ENCODE data around the gene SEMA3A. TPM values are rescaled to one million over a fixed set of nuclear protein-coding genes. Genes with fewer than 3 reads are reported as not detected.

SEMA3A gene
- total RNA-seq, 1 donor from 2014 or later, result 77.1 TPM

DNA sequence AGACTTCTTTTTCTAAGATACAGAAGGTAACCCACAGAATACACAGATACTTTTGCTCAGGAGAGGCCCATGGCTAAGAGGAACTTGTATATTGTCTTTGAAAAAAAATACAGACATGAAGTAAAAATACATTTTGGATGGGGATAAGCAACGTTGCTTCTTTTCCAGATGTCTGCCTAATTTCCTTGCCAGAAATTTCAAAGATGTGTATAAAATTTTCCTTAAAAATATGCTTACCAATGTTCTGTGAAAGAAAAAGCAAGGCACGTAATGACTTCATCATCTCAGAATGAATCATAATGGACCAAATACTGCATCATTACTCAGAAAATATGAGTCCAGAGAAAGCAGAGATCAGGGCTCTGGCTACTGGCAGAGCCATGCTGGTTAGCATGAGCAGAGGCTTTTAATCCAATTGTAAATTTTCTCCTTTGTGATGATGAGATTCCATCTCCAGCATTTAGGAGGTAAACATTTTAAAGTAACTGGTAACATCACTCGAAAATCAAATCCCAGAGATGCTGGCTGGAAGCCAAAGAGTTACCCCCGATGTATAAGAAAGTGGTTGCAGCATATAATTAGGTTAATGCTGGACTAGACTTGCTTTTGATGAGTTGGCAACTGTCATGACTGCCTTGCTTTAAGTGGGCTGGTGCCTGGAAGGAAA is 272.5 kb downstream of the SEMA3A start:
- TF ChIP-seq, protein P1, sequence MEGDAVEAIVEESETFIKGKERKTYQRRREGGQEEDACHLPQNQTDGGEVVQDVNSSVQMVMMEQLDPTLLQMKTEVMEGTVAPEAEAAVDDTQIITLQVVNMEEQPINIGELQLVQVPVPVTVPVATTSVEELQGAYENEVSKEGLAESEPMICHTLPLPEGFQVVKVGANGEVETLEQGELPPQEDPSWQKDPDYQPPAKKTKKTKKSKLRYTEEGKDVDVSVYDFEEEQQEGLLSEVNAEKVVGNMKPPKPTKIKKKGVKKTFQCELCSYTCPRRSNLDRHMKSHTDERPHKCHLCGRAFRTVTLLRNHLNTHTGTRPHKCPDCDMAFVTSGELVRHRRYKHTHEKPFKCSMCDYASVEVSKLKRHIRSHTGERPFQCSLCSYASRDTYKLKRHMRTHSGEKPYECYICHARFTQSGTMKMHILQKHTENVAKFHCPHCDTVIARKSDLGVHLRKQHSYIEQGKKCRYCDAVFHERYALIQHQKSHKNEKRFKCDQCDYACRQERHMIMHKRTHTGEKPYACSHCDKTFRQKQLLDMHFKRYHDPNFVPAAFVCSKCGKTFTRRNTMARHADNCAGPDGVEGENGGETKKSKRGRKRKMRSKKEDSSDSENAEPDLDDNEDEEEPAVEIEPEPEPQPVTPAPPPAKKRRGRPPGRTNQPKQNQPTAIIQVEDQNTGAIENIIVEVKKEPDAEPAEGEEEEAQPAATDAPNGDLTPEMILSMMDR (conservative IDR thresholded peaks at IDR 0.05), result no peak
- Mint-ChIP-seq H3K4me1 (ENCODE audit: unreplicated experiment) (peaks cover 15% of the 10 kb centered on the region), H3K36me3 (peaks cover 2% of the 10 kb centered on the region), H3K4me3 (no peak overlapping the region), H3K27me3 (no peaks in the 10 kb centered on the region), H3K27ac (no peak overlapping the region), H3K9me3 (peaks cover 3% of the 10 kb centered on the region)
- DNase-seq (ENCODE audit: extremely low spot score, unreplicated experiment), result no peak

DNA sequence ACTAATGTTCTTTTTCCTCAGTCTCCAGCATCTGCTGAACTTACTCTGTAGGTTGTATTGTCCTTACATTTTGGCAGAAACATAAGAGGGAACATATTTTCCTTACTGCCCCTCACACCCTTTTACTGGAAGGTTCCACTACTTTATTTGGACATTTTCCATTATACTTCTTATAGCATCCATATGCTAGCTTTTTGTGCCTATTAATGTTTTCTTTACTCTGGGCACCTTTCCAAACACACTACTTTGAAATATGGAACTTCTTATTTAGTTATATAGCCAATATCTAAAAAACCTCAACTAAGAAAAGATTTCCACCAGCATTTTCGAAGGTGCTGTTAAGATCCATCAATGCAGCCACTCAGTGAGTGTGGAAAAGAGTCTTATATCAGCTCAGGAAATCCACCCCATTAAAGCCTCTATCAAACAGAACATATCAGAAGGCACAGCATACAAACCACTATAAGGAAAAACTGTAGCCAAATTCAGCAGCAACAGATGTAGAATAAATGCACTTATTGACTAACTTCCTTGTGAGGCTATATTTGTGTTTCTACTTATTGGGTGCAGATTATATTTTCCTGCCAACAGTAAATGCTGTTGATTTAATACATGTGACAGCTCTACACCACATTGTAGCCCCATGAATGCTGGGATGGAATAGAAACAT is 273.2 kb downstream of the SEMA3A start:
- TF ChIP-seq, protein P1 (conservative IDR thresholded peaks at IDR 0.05), result no peak
- Mint-ChIP-seq H3K4me3 (no peak overlapping the region), H3K27me3 (no peaks in the 10 kb centered on the region), H3K27ac (no peak overlapping the region), H3K36me3 (peaks cover 4% of the 10 kb centered on the region), H3K9me3 (peaks cover 5% of the 10 kb centered on the region), H3K4me1 (ENCODE audit: unreplicated experiment) (peaks cover 12% of the 10 kb centered on the region)
- no peak for DNase-seq (ENCODE audit: extremely low spot score, unreplicated experiment)

DNA sequence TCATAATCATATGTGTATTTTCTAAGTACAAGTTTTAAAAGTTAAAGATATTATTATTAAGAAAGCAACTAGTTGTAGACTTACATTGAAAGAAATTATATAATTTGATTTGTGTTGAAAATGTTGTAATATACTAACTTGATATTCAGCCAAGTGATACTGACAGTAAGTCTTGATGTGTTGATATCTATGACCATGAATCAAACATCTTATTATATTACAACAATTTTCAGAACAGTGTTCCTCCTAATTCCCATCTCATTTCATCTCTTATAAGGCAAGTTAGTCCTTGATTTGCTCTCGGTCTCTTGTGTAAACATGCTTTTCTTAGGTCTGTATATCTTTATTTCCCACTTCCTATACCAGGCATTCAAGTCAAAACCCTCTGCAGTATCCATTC is 276.4 kb downstream of the SEMA3A start:
- no peak overlapping the region for H3K27ac Mint-ChIP-seq
- no peak overlapping the region for H3K4me3 Mint-ChIP-seq
- H3K4me1 Mint-ChIP-seq (ENCODE audit: unreplicated experiment), result peaks cover 12% of the 10 kb centered on the region
- no peaks in the 10 kb centered on the region for H3K27me3 Mint-ChIP-seq
- TF ChIP-seq, protein P1 (conservative IDR thresholded peaks at IDR 0.05), result no peak
- H3K9me3 Mint-ChIP-seq, result peaks cover 8% of the 10 kb centered on the region
- peaks cover 4% of the 10 kb centered on the region for H3K36me3 Mint-ChIP-seq
- DNase-seq (ENCODE audit: extremely low spot score, unreplicated experiment), result no peak

DNA sequence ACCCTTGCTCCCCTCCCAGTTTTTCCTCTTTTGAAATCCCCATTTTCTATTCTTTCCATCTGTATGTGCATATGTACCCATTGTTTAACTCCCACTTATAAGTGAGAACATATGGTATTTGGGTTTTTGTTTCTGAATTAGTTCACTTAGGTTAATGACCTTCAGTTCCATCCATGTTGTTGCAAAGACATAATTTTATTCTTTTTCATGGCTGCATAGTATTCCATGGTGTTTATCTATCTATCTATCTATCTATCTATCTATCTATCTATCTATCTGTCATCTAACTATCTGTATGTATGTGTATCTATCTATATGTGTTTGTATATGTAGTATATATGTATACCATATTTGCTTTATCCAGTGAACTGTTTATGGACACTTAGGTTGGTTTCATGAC is 281.4 kb downstream of the SEMA3A start:
- H3K4me1 Mint-ChIP-seq (ENCODE audit: unreplicated experiment), result peaks cover 3% of the 10 kb centered on the region
- TF ChIP-seq, protein P1 (conservative IDR thresholded peaks at IDR 0.05), result no peak
- peaks cover 4% of the 10 kb centered on the region for H3K36me3 Mint-ChIP-seq
- H3K9me3 Mint-ChIP-seq, result peaks cover 10% of the 10 kb centered on the region
- H3K27me3 Mint-ChIP-seq, result no peaks in the 10 kb centered on the region
- H3K4me3 Mint-ChIP-seq, result no peak overlapping the region
- DNase-seq (ENCODE audit: extremely low spot score, unreplicated experiment), result no peak
- H3K27ac Mint-ChIP-seq, result no peak overlapping the region

DNA sequence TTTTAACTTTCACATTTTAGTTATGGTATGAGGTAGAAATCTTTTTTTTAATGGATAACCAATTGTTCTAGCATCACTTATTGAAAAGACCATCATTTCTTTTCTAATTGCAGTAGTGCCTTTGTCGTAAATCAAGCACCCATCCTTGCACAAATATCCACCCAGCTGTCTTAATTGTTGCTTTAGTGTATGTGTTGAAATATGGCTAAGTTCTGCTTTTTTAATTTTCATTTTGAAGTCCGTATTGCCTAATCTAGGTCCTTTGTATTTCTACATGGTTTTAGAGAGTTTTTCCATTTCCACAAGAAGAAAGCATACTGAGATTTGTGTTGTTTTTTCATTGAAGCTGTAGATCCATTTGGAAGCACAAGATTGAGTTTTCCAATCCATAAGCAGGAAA is 286.1 kb downstream of the SEMA3A start:
- no peak for DNase-seq (ENCODE audit: extremely low spot score, unreplicated experiment)
- H3K9me3 Mint-ChIP-seq, result peaks cover 5% of the 10 kb centered on the region

More for the DNA sequence above, 286.1 kb downstream of the SEMA3A start:
- H3K4me1 Mint-ChIP-seq (ENCODE audit: unreplicated experiment), result peaks cover 19% of the 10 kb centered on the region
- H3K27me3 Mint-ChIP-seq, result no peaks in the 10 kb centered on the region
- TF ChIP-seq, protein P1 (conservative IDR thresholded peaks at IDR 0.05), result no peak
- no peak overlapping the region for H3K27ac Mint-ChIP-seq
- no peak overlapping the region for H3K4me3 Mint-ChIP-seq
- H3K36me3 Mint-ChIP-seq, result no peaks in the 10 kb centered on the region

Measured in type B pancreatic cell (in vitro differentiated cells).